PC-9 (cell line): ENCODE measurements around the gene TTC32. TPM values are rescaled to one million over a fixed set of nuclear protein-coding genes. Genes with fewer than 3 reads are reported as not detected.

Experiments used
- BruUV-seq: library from RNA; stranded (reverse); fragments of 400-500 nt; replicated peaks from 2 replicates; lab custom pipeline; 2021; lab: Mats Ljungman, UMichigan
- CTCF ChIA-PET: fragments of 300-600 bp; sonication (Branson Sonifier 250); formaldehyde crosslinking; loops from one replicate; lab custom pipeline; 2022; ENCODE audit warnings: antibody characterized with exemption; lab: Charles Lee
- POLR2A ChIA-PET: fragments of 300-600 bp; sonication (Branson Sonifier 250); formaldehyde crosslinking; loops from one replicate; lab custom pipeline; 2022; ENCODE audit warnings: antibody characterized with exemption; ENCODE audit not compliant: unreplicated experiment; lab: Charles Lee
- DNase-seq, 2 experiments: peaks; one replicate each; pipeline versions ENCODE4 v3.0.0 to v3.0.0-alpha.2; 2015 to 2022; ENCODE audit warnings: mixed read lengths in 1 of 2
- H2AFZ ChIP-seq: fragments of 200-600 bp; sonication (generic); 2 replicates; pipeline ENCODE4 v1.8.1; 2017; ENCODE audit warnings: antibody characterized with exemption
- H3F3A ChIP-seq: fragments of 200-600 bp; sonication (generic); 2 replicates; pipeline ENCODE4 v1.8.1; 2017; ENCODE audit warnings: antibody characterized with exemption, mild to moderate bottlenecking, low read depth; ENCODE audit not compliant: insufficient read depth
- H3K27ac ChIP-seq: fragments of 200-600 bp; sonication (generic); 2 replicates; pipeline ENCODE4 v1.6.1; 2016; ENCODE audit warnings: mixed run types
- H3K27me3 ChIP-seq: fragments of 200-600 bp; sonication (generic); 2 replicates; pipeline ENCODE4 v1.6.1; 2016; ENCODE audit warnings: low read depth, mixed run types; ENCODE audit not compliant: insufficient read depth
- H3K36me3 ChIP-seq: fragments of 200-600 bp; sonication (generic); 2 replicates; pipeline ENCODE4 v1.6.1; 2016; ENCODE audit warnings: low read depth, mixed run types
- H3K4me1 ChIP-seq: fragments of 200-600 bp; sonication (generic); replicated peaks from 2 replicates; pipeline ENCODE4 v1.6.1; 2016; ENCODE audit warnings: mixed run types; ENCODE audit not compliant: insufficient read depth
- H3K4me2 ChIP-seq: fragments of 200-600 bp; sonication (generic); 2 replicates; pipeline ENCODE4 v1.6.1; 2017; ENCODE audit warnings: mixed run types
- H3K4me3 ChIP-seq: fragments of 200-600 bp; sonication (generic); 2 replicates; pipeline ENCODE4 v1.6.1; 2016; ENCODE audit warnings: mixed run types
- H3K79me2 ChIP-seq: fragments of 200-600 bp; sonication (generic); 2 replicates; pipeline ENCODE4 v1.6.1; 2017; ENCODE audit warnings: low read depth, mixed run types
- H3K9me2 ChIP-seq: fragments of 200-600 bp; sonication (generic); 2 replicates; pipeline ENCODE4 v1.8.1; 2017; ENCODE audit warnings: mild to moderate bottlenecking; ENCODE audit not compliant: insufficient read depth
- H3K9me3 ChIP-seq: fragments of 200-600 bp; sonication (generic); 2 replicates; pipeline ENCODE4 v1.8.1; 2016; ENCODE audit warnings: low read depth; ENCODE audit not compliant: insufficient read depth
- H4K20me1 ChIP-seq: fragments of 200-600 bp; sonication (generic); 2 replicates; pipeline ENCODE4 v1.8.1; 2017; ENCODE audit not compliant: insufficient read depth
- EZH2 ChIP-seq: fragments of 200-600 bp; sonication (generic); IDR thresholded peaks from 2 replicates; pipeline ENCODE4 v1.8.0; 2017; ENCODE audit warnings: antibody characterized with exemption, low read depth
- intact Hi-C: fragments of 100-400 bp; cut with micrococcal nuclease; formaldehyde crosslinking; loops from one replicate; pipeline ENCODE4 v1.10.0; 2022; ENCODE audit not compliant: unreplicated experiment
- total RNA-seq: library from RNA; stranded (reverse); gene quantifications from 2 replicates; pipeline ENCODE4 v1.2.3, GENCODE V29; 2021
- TF ChIP-seq, protein P1 (sequence below): fragments of 200-600 bp; sonication (generic); conservative IDR thresholded peaks from 2 replicates; pipeline ENCODE4 v1.6.1; 2017; ENCODE audit warnings: mixed run types, antibody characterized with exemption, mild to moderate bottlenecking, moderate library complexity

TTC32 gene
- total RNA-seq, 1 experiment from 2014 or later = 36.2 TPM

DNA sequence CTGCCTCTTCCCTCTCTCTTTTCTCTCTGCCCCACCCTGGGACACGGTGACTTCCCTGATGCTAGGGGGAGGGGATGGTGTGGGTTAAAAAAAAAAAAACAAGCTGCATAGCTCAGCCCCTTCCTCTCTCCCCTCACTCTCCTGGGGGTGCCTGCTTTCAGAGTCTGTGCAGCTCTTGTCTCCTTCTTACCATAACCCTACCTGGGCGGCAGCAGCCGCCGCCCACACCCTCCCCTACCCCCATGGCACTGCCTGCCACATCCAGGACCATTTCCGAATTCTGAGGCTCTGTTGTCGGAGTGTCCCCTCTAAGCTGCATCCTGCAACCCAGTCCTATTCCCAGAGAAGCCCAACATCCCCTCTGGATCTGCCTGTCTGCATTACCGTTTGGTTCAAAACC, 16.0 kb downstream of the TTC32 start:
- H3K4me3 ChIP-seq = no peak overlapping the region
- intact Hi-C loops = no loop called here
- no peaks in the 10 kb centered on the region for H3K27me3 ChIP-seq
- POLR2A ChIA-PET = no interaction called here
- H3K4me1 ChIP-seq = no peaks in the 10 kb centered on the region
- TF ChIP-seq EZH2 = no peak
- TF ChIP-seq, protein P1, sequence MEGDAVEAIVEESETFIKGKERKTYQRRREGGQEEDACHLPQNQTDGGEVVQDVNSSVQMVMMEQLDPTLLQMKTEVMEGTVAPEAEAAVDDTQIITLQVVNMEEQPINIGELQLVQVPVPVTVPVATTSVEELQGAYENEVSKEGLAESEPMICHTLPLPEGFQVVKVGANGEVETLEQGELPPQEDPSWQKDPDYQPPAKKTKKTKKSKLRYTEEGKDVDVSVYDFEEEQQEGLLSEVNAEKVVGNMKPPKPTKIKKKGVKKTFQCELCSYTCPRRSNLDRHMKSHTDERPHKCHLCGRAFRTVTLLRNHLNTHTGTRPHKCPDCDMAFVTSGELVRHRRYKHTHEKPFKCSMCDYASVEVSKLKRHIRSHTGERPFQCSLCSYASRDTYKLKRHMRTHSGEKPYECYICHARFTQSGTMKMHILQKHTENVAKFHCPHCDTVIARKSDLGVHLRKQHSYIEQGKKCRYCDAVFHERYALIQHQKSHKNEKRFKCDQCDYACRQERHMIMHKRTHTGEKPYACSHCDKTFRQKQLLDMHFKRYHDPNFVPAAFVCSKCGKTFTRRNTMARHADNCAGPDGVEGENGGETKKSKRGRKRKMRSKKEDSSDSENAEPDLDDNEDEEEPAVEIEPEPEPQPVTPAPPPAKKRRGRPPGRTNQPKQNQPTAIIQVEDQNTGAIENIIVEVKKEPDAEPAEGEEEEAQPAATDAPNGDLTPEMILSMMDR = no peak
- no peaks in the 10 kb centered on the region for H3K9me2 ChIP-seq
- DNase-seq = no peak
- no peaks in the 10 kb centered on the region for H3K9me3 ChIP-seq
- H4K20me1 ChIP-seq = no peaks in the 10 kb centered on the region
- no peak overlapping the region for H2AFZ ChIP-seq
- no peak overlapping the region for H3K27ac ChIP-seq
- H3F3A ChIP-seq = no peaks in the 10 kb centered on the region
- H3K36me3 ChIP-seq = no peaks in the 10 kb centered on the region
- CTCF ChIA-PET = no interaction called here
- no peak overlapping the region for H3K4me2 ChIP-seq
- no peaks in the 10 kb centered on the region for H3K79me2 ChIP-seq
- BruUV-seq = no TSS peak

GRCh38 chr2:19883971-19884720, 17.6 kb downstream of the TTC32 start:
- DNase-seq = no peak
- no TSS peak for BruUV-seq
- no peak overlapping the region for H3K4me2 ChIP-seq
- H3F3A ChIP-seq = no peaks in the 10 kb centered on the region
- TF ChIP-seq EZH2 = no peak
- TF ChIP-seq, protein P1 = no peak
- H3K9me2 ChIP-seq = no peaks in the 10 kb centered on the region
- ChIA-PET CTCF (interaction anchor here (0.6 kb wide), 1 partner anchor 569 kb away, joined by 3 read pairs; no protein-coding TSS in a partner anchor), POLR2A (no interaction called here)
- H3K27me3 ChIP-seq = no peaks in the 10 kb centered on the region
- H3K36me3 ChIP-seq = no peaks in the 10 kb centered on the region
- no peak overlapping the region for H3K4me3 ChIP-seq
- intact Hi-C loops = no loop called here
- H3K4me1 ChIP-seq = no peaks in the 10 kb centered on the region
- H3K79me2 ChIP-seq = no peaks in the 10 kb centered on the region
- H2AFZ ChIP-seq = no peak overlapping the region
- no peaks in the 10 kb centered on the region for H4K20me1 ChIP-seq
- H3K27ac ChIP-seq = no peak overlapping the region
- H3K9me3 ChIP-seq = no peaks in the 10 kb centered on the region

GRCh38 chr2:19883486-19883885, 18.3 kb downstream of the TTC32 start:
- no TSS peak for BruUV-seq
- POLR2A ChIA-PET = no interaction called here

More at GRCh38 chr2:19883486-19883885, 18.3 kb downstream of the TTC32 start:
- H3K27ac ChIP-seq = no peak overlapping the region
- H3K9me3 ChIP-seq = no peaks in the 10 kb centered on the region; the same call in 1 of the 2 replicates
- CTCF ChIA-PET = no interaction called here
- no peak for DNase-seq
- H3K27me3 ChIP-seq = no peaks in the 10 kb centered on the region
- no peaks in the 10 kb centered on the region for H3K9me2 ChIP-seq
- no peak overlapping the region for H2AFZ ChIP-seq
- no peak overlapping the region for H3K4me2 ChIP-seq
- H3K79me2 ChIP-seq = no peaks in the 10 kb centered on the region
- TF ChIP-seq, protein P1 = no peak
- no peak for TF ChIP-seq EZH2
- H3K36me3 ChIP-seq = no peaks in the 10 kb centered on the region
- no peaks in the 10 kb centered on the region for H3K4me1 ChIP-seq
- no peak overlapping the region for H3K4me3 ChIP-seq
- H4K20me1 ChIP-seq = no peaks in the 10 kb centered on the region
- intact Hi-C loops = no loop called here
- H3F3A ChIP-seq = no peaks in the 10 kb centered on the region
